GM23338 (cell line): ENCODE results near the gene SMAP2. TPM values are rescaled to one million over a fixed set of nuclear protein-coding genes. Genes with fewer than 3 reads are reported as not detected.

Experiments
- ATAC-seq: fragments of 200-7000 bp; cut with Tn5 transposase; 3 replicates; pipeline ENCODE4 v1.9.1; 2020
- DNase-seq: peaks from one replicate; pipeline ENCODE4 v3.0.0-alpha.2; 2015; ENCODE audit warnings: low spot score
- H2AFZ ChIP-seq: fragments of 200-600 bp; sonication (generic); 2 replicates; pipeline ENCODE4 v1.8.0; 2016; ENCODE audit warnings: antibody characterized with exemption, mild to moderate bottlenecking, moderate library complexity
- H3F3A ChIP-seq: fragments of 200-600 bp; sonication (generic); replicated peaks from 2 replicates; pipeline ENCODE4 v1.8.0; 2017; ENCODE audit warnings: antibody characterized with exemption, mixed run types, low read depth
- H3K27ac ChIP-seq: fragments of 200-600 bp; sonication (generic); 2 replicates; pipeline ENCODE4 v1.6.1; 2016; ENCODE audit warnings: low read depth
- H3K27me3 ChIP-seq: fragments of 200-600 bp; sonication (generic); 2 replicates; pipeline ENCODE4 v1.8.0; 2016; ENCODE audit warnings: mild to moderate bottlenecking, mixed run types, moderate library complexity; ENCODE audit not compliant: insufficient read depth
- H3K36me3 ChIP-seq: fragments of 200-600 bp; sonication (generic); 2 replicates; pipeline ENCODE4 v1.8.0; 2016; ENCODE audit warnings: mild to moderate bottlenecking; ENCODE audit not compliant: insufficient read depth
- H3K4me1 ChIP-seq: fragments of 200-600 bp; sonication (generic); 2 replicates; pipeline ENCODE4 v1.8.0; 2016; ENCODE audit warnings: mild to moderate bottlenecking, moderate library complexity; ENCODE audit not compliant: insufficient read depth
- H3K4me2 ChIP-seq: fragments of 200-600 bp; sonication (generic); 2 replicates; pipeline ENCODE4 v1.7.1; 2017; ENCODE audit warnings: mixed run types
- H3K4me3 ChIP-seq: fragments of 200-600 bp; sonication (generic); 2 replicates; pipeline ENCODE4 v1.6.1; 2016; ENCODE audit warnings: mixed run types
- H3K79me2 ChIP-seq: fragments of 200-600 bp; sonication (generic); replicated peaks from 2 replicates; pipeline ENCODE4 v1.8.0; 2017; ENCODE audit warnings: mild to moderate bottlenecking; ENCODE audit not compliant: insufficient read depth
- H3K9me2 ChIP-seq: fragments of 200-600 bp; sonication (generic); 2 replicates; pipeline ENCODE4 v1.8.0; 2017; ENCODE audit not compliant: insufficient read depth
- H4K20me1 ChIP-seq: fragments of 200-600 bp; sonication (generic); replicated peaks from 2 replicates; pipeline ENCODE4 v1.8.0; 2017; ENCODE audit warnings: mild to moderate bottlenecking; ENCODE audit not compliant: insufficient read depth
- H3K27ac Mint-ChIP-seq: 2 replicates; pipeline ENCODE4 v1.8.0; 2020; ENCODE audit warnings: inconsistent platforms, mild to moderate bottlenecking, moderate library complexity, mixed read lengths
- H3K27me3 Mint-ChIP-seq: 3 replicates; pipeline ENCODE4 v1.8.0; 2022; ENCODE audit warnings: low read depth, mild to moderate bottlenecking, moderate library complexity, mixed read lengths, inconsistent platforms; ENCODE audit not compliant: insufficient read depth, poor library complexity
- H3K36me3 Mint-ChIP-seq: 3 replicates; pipeline ENCODE4 v1.8.0; 2021; ENCODE audit warnings: low read depth, mild to moderate bottlenecking, inconsistent platforms, moderate library complexity, mixed read lengths
- H3K4me1 Mint-ChIP-seq: 3 replicates; pipeline ENCODE4 v1.8.0; 2020; ENCODE audit warnings: mild to moderate bottlenecking, inconsistent platforms, mixed read lengths
- H3K4me3 Mint-ChIP-seq: 3 replicates; pipeline ENCODE4 v1.8.0; 2021; ENCODE audit warnings: moderate library complexity, mild to moderate bottlenecking, inconsistent platforms, mixed read lengths
- H3K9me3 Mint-ChIP-seq: 3 replicates; pipeline ENCODE4 v1.8.0; 2020; ENCODE audit warnings: moderate library complexity, mild to moderate bottlenecking, inconsistent platforms, mixed read lengths
- EZH2 ChIP-seq: fragments of 200-600 bp; sonication (generic); IDR thresholded peaks from one replicate; pipeline ENCODE4 v1.8.0; 2017; ENCODE audit warnings: antibody characterized with exemption, mild to moderate bottlenecking, low read depth; ENCODE audit not compliant: unreplicated experiment
- EZH2phosphoT487 ChIP-seq: fragments of 200-600 bp; sonication (generic); IDR thresholded peaks from one replicate; pipeline ENCODE4 v1.8.1; 2018; ENCODE audit warnings: antibody characterized with exemption; ENCODE audit not compliant: unreplicated experiment
- JUNB ChIP-seq: IDR thresholded peaks from one replicate; pipeline ENCODE4 v1.6.1; 2016; ENCODE audit warnings: antibody characterized with exemption; ENCODE audit not compliant: unreplicated experiment
- STAT1 ChIP-seq: IDR thresholded peaks from one replicate; pipeline ENCODE4 v1.6.1; 2016; ENCODE audit warnings: antibody characterized with exemption; ENCODE audit not compliant: unreplicated experiment
- polyA plus RNA-seq: library from polyadenylated mRNA; unstranded; fragments of >200 nt; fragmentation: Nextera tagmentation; extraction: Ambion mirVana; gene quantifications from 2 replicates; pipeline ENCODE4 v1.2.1, GENCODE V29; 2016
- total RNA-seq: library from RNA; depleted of rRNA; stranded (reverse); fragments of >200 nt; shearing (Covaris generic); gene quantifications from 2 replicates; pipeline ENCODE4 v1.2.3, GENCODE V29; 2014
- TF ChIP-seq, protein P1 (sequence below), 2 experiments: fragments of 200-600 bp in 1 of 2; sonication (generic) in 1 of 2; conservative IDR thresholded peaks; 2 replicates each; pipeline versions ENCODE4 v1.5.1 to v1.6.1; 2016 to 2017; ENCODE audit warnings: antibody characterized with exemption in 2 of 2, low read depth in 2 of 2, mild to moderate bottlenecking in 2 of 2, moderate library complexity in 1 of 2
- TF ChIP-seq, protein P2 (sequence below): IDR thresholded peaks from 2 replicates; pipeline ENCODE4 v1.6.1; 2016; ENCODE audit warnings: antibody characterized with exemption
- TF ChIP-seq, protein P3 (sequence below): fragments of 250-450 bp; sonication (Bioruptor Pico); IDR thresholded peaks from 2 replicates; pipeline ENCODE4 v1.5.0; 2020; ENCODE audit warnings: mild to moderate bottlenecking, moderate library complexity

SMAP2 gene
- total and polyA plus RNA-seq, 2 experiments from 2014 or later = 2.9 to 4.8 TPM

DNA sequence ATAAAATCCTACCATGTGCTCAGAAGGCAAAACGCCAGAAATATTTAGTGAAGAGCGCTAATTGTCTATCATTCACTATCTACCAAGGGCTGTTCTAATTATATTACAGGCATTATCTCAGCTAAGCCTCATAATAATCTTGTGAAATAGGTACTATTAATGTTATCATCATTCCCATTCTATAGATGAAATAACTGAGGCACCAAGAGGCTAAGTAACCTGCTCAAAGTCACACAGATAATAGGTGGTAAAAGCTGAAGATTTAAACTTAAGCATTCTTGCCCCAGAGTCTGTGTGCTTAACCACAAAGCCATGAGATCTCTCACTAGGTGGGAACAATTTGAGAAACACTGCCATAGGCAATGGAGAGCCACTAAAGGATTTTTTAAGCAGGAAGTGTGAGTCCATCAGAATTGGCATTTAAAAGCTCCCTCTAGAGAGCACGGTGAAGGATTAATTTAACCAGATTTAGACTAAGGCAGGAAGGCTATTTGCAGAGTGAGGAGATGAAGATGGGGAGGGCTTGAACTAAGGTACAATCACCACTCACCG is 1.7 kb upstream of the SMAP2 start:
- Mint-ChIP-seq H3K9me3 (no peaks in the 10 kb centered on the region; the same call in 2 of the 3 replicates), H3K4me3 (no peak overlapping the region), H3K27me3 (peaks cover 5% of the 10 kb centered on the region), H3K4me1 (peaks cover 19% of the 10 kb centered on the region), H3K27ac (no peak overlapping the region), H3K36me3 (no peaks in the 10 kb centered on the region; the same call in 2 of the 3 replicates)
- H3K4me2 ChIP-seq = no peak overlapping the region
- H3K36me3 ChIP-seq = no peaks in the 10 kb centered on the region
- no peaks in the 10 kb centered on the region for H3K9me2 ChIP-seq
- H3K27me3 ChIP-seq = peaks cover 12% of the 10 kb centered on the region
- no peak for DNase-seq
- no peak for ATAC-seq
- no peaks in the 10 kb centered on the region for H4K20me1 ChIP-seq
- TF ChIP-seq, protein P1, sequence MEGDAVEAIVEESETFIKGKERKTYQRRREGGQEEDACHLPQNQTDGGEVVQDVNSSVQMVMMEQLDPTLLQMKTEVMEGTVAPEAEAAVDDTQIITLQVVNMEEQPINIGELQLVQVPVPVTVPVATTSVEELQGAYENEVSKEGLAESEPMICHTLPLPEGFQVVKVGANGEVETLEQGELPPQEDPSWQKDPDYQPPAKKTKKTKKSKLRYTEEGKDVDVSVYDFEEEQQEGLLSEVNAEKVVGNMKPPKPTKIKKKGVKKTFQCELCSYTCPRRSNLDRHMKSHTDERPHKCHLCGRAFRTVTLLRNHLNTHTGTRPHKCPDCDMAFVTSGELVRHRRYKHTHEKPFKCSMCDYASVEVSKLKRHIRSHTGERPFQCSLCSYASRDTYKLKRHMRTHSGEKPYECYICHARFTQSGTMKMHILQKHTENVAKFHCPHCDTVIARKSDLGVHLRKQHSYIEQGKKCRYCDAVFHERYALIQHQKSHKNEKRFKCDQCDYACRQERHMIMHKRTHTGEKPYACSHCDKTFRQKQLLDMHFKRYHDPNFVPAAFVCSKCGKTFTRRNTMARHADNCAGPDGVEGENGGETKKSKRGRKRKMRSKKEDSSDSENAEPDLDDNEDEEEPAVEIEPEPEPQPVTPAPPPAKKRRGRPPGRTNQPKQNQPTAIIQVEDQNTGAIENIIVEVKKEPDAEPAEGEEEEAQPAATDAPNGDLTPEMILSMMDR (conservative IDR thresholded peaks at IDR 0.05; ENCODE audit: low read depth in 2 of 2) = no peak
- TF ChIP-seq STAT1 (no peak), JUNB (no peak), EZH2phosphoT487 (no peak), EZH2 (no peak)
- TF ChIP-seq, protein P2, sequence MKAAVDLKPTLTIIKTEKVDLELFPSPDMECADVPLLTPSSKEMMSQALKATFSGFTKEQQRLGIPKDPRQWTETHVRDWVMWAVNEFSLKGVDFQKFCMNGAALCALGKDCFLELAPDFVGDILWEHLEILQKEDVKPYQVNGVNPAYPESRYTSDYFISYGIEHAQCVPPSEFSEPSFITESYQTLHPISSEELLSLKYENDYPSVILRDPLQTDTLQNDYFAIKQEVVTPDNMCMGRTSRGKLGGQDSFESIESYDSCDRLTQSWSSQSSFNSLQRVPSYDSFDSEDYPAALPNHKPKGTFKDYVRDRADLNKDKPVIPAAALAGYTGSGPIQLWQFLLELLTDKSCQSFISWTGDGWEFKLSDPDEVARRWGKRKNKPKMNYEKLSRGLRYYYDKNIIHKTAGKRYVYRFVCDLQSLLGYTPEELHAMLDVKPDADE = no peak
- TF ChIP-seq, protein P3, sequence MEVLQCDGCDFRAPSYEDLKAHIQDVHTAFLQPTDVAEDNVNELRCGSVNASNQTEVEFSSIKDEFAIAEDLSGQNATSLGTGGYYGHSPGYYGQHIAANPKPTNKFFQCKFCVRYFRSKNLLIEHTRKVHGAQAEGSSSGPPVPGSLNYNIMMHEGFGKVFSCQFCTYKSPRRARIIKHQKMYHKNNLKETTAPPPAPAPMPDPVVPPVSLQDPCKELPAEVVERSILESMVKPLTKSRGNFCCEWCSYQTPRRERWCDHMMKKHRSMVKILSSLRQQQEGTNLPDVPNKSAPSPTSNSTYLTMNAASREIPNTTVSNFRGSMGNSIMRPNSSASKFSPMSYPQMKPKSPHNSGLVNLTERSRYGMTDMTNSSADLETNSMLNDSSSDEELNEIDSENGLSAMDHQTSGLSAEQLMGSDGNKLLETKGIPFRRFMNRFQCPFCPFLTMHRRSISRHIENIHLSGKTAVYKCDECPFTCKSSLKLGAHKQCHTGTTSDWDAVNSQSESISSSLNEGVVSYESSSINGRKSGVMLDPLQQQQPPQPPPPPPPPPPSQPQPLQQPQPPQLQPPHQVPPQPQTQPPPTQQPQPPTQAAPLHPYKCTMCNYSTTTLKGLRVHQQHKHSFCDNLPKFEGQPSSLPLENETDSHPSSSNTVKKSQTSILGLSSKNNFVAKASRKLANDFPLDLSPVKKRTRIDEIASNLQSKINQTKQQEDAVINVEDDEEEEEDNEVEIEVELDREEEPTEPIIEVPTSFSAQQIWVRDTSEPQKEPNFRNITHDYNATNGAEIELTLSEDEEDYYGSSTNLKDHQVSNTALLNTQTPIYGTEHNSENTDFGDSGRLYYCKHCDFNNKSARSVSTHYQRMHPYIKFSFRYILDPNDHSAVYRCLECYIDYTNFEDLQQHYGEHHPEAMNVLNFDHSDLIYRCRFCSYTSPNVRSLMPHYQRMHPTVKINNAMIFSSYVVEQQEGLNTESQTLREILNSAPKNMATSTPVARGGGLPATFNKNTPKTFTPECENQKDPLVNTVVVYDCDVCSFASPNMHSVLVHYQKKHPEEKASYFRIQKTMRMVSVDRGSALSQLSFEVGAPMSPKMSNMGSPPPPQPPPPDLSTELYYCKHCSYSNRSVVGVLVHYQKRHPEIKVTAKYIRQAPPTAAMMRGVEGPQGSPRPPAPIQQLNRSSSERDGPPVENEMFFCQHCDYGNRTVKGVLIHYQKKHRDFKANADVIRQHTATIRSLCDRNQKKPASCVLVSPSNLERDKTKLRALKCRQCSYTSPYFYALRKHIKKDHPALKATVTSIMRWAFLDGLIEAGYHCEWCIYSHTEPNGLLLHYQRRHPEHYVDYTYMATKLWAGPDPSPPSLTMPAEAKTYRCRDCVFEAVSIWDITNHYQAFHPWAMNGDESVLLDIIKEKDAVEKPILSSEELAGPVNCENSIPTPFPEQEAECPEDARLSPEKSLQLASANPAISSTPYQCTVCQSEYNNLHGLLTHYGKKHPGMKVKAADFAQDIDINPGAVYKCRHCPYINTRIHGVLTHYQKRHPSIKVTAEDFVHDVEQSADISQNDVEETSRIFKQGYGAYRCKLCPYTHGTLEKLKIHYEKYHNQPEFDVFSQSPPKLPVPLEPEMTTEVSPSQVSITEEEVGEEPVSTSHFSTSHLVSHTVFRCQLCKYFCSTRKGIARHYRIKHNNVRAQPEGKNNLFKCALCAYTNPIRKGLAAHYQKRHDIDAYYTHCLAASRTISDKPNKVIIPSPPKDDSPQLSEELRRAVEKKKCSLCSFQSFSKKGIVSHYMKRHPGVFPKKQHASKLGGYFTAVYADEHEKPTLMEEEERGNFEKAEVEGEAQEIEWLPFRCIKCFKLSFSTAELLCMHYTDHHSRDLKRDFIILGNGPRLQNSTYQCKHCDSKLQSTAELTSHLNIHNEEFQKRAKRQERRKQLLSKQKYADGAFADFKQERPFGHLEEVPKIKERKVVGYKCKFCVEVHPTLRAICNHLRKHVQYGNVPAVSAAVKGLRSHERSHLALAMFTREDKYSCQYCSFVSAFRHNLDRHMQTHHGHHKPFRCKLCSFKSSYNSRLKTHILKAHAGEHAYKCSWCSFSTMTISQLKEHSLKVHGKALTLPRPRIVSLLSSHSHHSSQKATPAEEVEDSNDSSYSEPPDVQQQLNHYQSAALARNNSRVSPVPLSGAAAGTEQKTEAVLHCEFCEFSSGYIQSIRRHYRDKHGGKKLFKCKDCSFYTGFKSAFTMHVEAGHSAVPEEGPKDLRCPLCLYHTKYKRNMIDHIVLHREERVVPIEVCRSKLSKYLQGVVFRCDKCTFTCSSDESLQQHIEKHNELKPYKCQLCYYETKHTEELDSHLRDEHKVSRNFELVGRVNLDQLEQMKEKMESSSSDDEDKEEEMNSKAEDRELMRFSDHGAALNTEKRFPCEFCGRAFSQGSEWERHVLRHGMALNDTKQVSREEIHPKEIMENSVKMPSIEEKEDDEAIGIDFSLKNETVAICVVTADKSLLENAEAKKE (CRISPR knock-in tag) = no peak
- no peaks in the 10 kb centered on the region; the same call in 1 of the 2 replicates for H3K79me2 ChIP-seq
- no peak overlapping the region for H3K27ac ChIP-seq
- no peak overlapping the region for H3K4me3 ChIP-seq
- no peaks in the 10 kb centered on the region for H3F3A ChIP-seq
- peak overlapping the region; percentile 87 for H2AFZ ChIP-seq
- peaks cover 8% of the 10 kb centered on the region for H3K4me1 ChIP-seq
